A204.1 (cell line): Measurements from ENCODE around the gene C1QTNF5.

Experiments used
- FAIRE-seq: peaks from 2 replicates; lab custom pipeline; 2012; peaks lifted over from hg19 to GRCh38; lab: Jason Lieb, UNC

Gene C1QTNF5

DNA sequence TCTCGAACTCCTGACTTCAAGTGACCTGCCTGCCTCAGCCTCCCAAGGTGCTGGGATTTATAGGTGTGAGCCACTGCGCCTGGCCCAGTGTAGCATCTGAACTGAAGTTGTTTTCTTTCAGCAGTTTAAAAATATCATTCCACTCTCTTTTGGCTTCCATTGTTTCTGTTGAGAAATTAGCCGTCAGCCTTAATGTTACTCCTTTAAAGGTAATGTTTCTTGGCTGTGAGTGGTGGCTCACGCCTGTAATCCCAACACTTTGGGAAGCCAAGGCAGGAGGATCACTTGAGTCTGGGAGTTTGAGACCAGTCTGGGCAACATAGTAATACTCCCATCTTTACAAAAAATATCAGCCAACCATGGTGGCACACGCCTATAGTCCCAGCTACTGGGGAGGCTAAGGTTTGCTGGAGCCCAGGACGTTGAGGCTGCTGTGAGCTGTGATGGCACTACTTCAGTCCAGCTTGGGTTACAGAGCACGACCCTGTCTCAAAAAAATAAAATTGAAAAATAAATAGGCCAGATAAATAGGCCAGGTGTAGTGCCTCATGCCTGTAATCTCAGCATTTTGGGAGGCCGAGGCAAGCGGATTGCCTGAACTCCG lies 49.7 kb downstream of the C1QTNF5 start:
- FAIRE-seq, result no peak
